Lung (tissue), 12 donors: ENCODE results near the gene PDHX. TPM values are rescaled to one million over a fixed set of nuclear protein-coding genes. Genes with fewer than 3 reads are reported as not detected.

Experiments used
- ATAC-seq: fragments of 200-7000 bp; cut with Tn5 transposase; one replicate; pipeline ENCODE4 v1.9.1; 2020; ENCODE audit warnings: moderate number of reproducible peaks; ENCODE audit not compliant: insufficient read depth, low FRiP score
- DNase-seq, 3 donors: peaks; one replicate each; pipeline ENCODE4 v3.0.0-alpha.2; 2013 to 2017
- H3K27ac ChIP-seq, 2 donors: one replicate each; pipeline ENCODE4 v1.5.1; 2013; ENCODE audit warnings: mild to moderate bottlenecking in 2 of 2, moderate library complexity in 2 of 2, control low read depth in 1 of 2, inconsistent platforms in 1 of 2, low read depth in 1 of 2, low read length in 1 of 2
- H3K27me3 ChIP-seq, 3 donors: one replicate each; pipeline ENCODE4 v1.5.1; 2013; ENCODE audit warnings: low read length in 2 of 3; ENCODE audit not compliant: control insufficient read depth in 3 of 3, insufficient read depth in 3 of 3
- H3K36me3 ChIP-seq, 4 donors: one replicate each; pipeline ENCODE4 v1.5.1; 2013; ENCODE audit warnings: low read length in 4 of 4, mild to moderate bottlenecking in 1 of 4, moderate library complexity in 1 of 4; ENCODE audit not compliant: control insufficient read depth in 4 of 4, insufficient read depth in 4 of 4
- H3K4me1 ChIP-seq, 5 donors: one replicate each; pipeline ENCODE4 v1.5.1; 2013; ENCODE audit warnings: low read length in 5 of 5, mild to moderate bottlenecking in 2 of 5, moderate library complexity in 1 of 5; ENCODE audit not compliant: control insufficient read depth in 5 of 5, insufficient read depth in 5 of 5
- H3K4me3 ChIP-seq: one replicate; pipeline ENCODE4 v1.5.1; 2013; ENCODE audit warnings: mild to moderate bottlenecking, control low read depth, moderate library complexity
- H3K9ac ChIP-seq, 2 donors: one replicate each; pipeline ENCODE4 v1.5.1; 2013; ENCODE audit warnings: low read length in 2 of 2, control low read depth in 1 of 2; ENCODE audit not compliant: insufficient read depth in 1 of 2
- H3K9me3 ChIP-seq, 4 donors: one replicate each; pipeline ENCODE4 v1.5.1; 2013; ENCODE audit warnings: low read length in 3 of 4, mild to moderate bottlenecking in 1 of 4, moderate library complexity in 1 of 4; ENCODE audit not compliant: control insufficient read depth in 4 of 4, insufficient read depth in 3 of 4
- CTCF ChIP-seq: IDR thresholded peaks from 2 replicates; pipeline ENCODE4 v1.5.1; 2012; ENCODE audit warnings: mild to moderate bottlenecking; ENCODE audit errors: control extremely low read depth, extremely low read depth
- WGBS, 2 donors: extraction: QIAGEN DNeasy Blood & Tissue Kit; methylation state at CpG; one replicate each; pipeline ENCODE4 v1.1.7; 2013; 5-methylcytosine and 5-hydroxymethylcytosine counted together
- polyA plus RNA-seq, 2 donors: library from polyadenylated mRNA; stranded (reverse); fragments of 200-250 nt; gene quantifications; one replicate each; pipeline ENCODE4 v1.2.1, GENCODE V29; 2013
- total RNA-seq, 2 donors: library from RNA; depleted of rRNA in 1 of 2; stranded (reverse); fragments of >200 nt in 1 of 2; gene quantifications; one replicate each; pipeline ENCODE4 v1.2.1, GENCODE V29; 2014 to 2021
- donor health status: control.
- donor health status: control.
- donor health status: Bipolar disorder and iron deficiency.
- donor health status: healthy.
- donor health status: DM: yes; HTN: yes; CAD: no.

PDHX gene
- total and polyA plus RNA-seq, 4 donors = 18.5 to 37.5 (median 23.8) TPM

GRCh38 chr11:35006389-35007128 is 90.1 kb downstream of the PDHX start:
- H3K27me3 ChIP-seq = no peaks in the 10 kb centered on the region
- peaks cover 0 to 4% (median 0%) of the 10 kb centered on the region in 5 donors for H3K4me1 ChIP-seq
- no peak overlapping the region for H3K27ac ChIP-seq
- H3K9ac ChIP-seq = no peak overlapping the region
- DNase-seq (no peak), ATAC-seq (no peak)
- 63 to 64% methylated on average over 8 of the region's 8 CpGs for WGBS, 2 donors
- no peak overlapping the region for H3K4me3 ChIP-seq
- no peaks in the 10 kb centered on the region for H3K9me3 ChIP-seq
- no peaks in the 10 kb centered on the region for H3K36me3 ChIP-seq
- no peak for TF ChIP-seq CTCF

- 58 to 69% methylated on average over 2 of the region's 2 CpGs for WGBS, 2 donors
- DNase-seq (no peak), ATAC-seq (no peak)
- H3K36me3 ChIP-seq = no peaks in the 10 kb centered on the region
- peaks cover 0 to 5% (median 0%) of the 10 kb centered on the region in 5 donors for H3K4me1 ChIP-seq
- no peak overlapping the region for H3K27ac ChIP-seq
- no peak for TF ChIP-seq CTCF
- H3K4me3 ChIP-seq = no peak overlapping the region
- no peaks in the 10 kb centered on the region for H3K27me3 ChIP-seq
- H3K9me3 ChIP-seq = no peaks in the 10 kb centered on the region
- no peak overlapping the region for H3K9ac ChIP-seq
Measured at GRCh38 chr11:35007277-35007676, 90.9 kb downstream of the PDHX start.

GRCh38 chr11:35009191-35009943 is 92.9 kb downstream of the PDHX start:
- DNase-seq = no peak
- Histone ChIP-seq H3K4me1 (peaks cover 0 to 15% (median 0%) of the 10 kb centered on the region in 5 donors), H3K27me3 (no peaks in the 10 kb centered on the region), H3K9me3 (no peaks in the 10 kb centered on the region), H3K27ac (no peak overlapping the region), H3K4me3 (no peak overlapping the region), H3K36me3 (no peaks in the 10 kb centered on the region), H3K9ac (no peak overlapping the region)
- ATAC-seq = peak; percentile 50
- no peak for TF ChIP-seq CTCF
- 66 to 84% methylated on average over 5 of the region's 5 CpGs for WGBS, 2 donors
